H1 (cell line): Measurements from ENCODE around the gene NUDT6. TPM values are rescaled to one million over a fixed set of nuclear protein-coding genes. Genes with fewer than 3 reads are reported as not detected.

Experiments used
- CTCF ChIA-PET: fragments of 300-600 bp; sonication (Branson Sonifier 250); formaldehyde crosslinking; loops from one replicate; lab custom pipeline; 2021; ENCODE audit not compliant: partially characterized antibody; lab: Charles Lee
- POLR2A ChIA-PET: fragments of 300-600 bp; sonication (Branson Sonifier 250); formaldehyde crosslinking; loops from one replicate; lab custom pipeline; 2021; ENCODE audit warnings: inconsistent platforms; ENCODE audit not compliant: partially characterized antibody; lab: Charles Lee
- DNase-seq, 2 experiments: peaks; one replicate each; pipeline versions ENCODE4 v3.0.0 to v3.0.0-alpha.2; 2010 to 2022; ENCODE audit warnings: low spot score in 2 of 2, low read depth in 1 of 2, mixed read lengths in 1 of 2
- FAIRE-seq: peaks from 2 replicates; lab custom pipeline; 2011; peaks lifted over from hg19 to GRCh38; lab: Jason Lieb, UNC
- H2AFZ ChIP-seq: 2 replicates; pipeline ENCODE4 v1.8.1; 2012; ENCODE audit warnings: low read length, inconsistent platforms
- H2AK5ac ChIP-seq: 2 replicates; pipeline ENCODE4 v1.6.1; 2013; ENCODE audit warnings: low read depth, low read length
- H2BK120ac ChIP-seq: replicated peaks from 2 replicates; pipeline ENCODE3; 2013; ENCODE audit warnings: low read depth, low read length, inconsistent platforms
- H2BK12ac ChIP-seq: 2 replicates; pipeline ENCODE4 v1.6.1; 2013; ENCODE audit warnings: low read depth, low read length
- H2BK15ac ChIP-seq: 2 replicates; pipeline ENCODE4 v1.6.1; 2013; ENCODE audit warnings: low read length
- H2BK20ac ChIP-seq: 2 replicates; pipeline ENCODE4 v1.6.1; 2013; ENCODE audit warnings: low read length
- H2BK5ac ChIP-seq: 2 replicates; pipeline ENCODE4 v1.6.1; 2013; ENCODE audit warnings: low read depth, low read length
- H3K14ac ChIP-seq: 2 replicates; pipeline ENCODE4 v1.6.1; 2013; ENCODE audit warnings: inconsistent platforms; ENCODE audit not compliant: insufficient read length
- H3K18ac ChIP-seq: 2 replicates; pipeline ENCODE4 v1.6.1; 2013; ENCODE audit warnings: low read length; ENCODE audit errors: extremely low read depth
- H3K23ac ChIP-seq: 2 replicates; pipeline ENCODE4 v1.6.1; 2013; ENCODE audit warnings: inconsistent platforms; ENCODE audit not compliant: insufficient read length
- H3K23me2 ChIP-seq: 2 replicates; pipeline ENCODE4 v1.6.1; 2013; ENCODE audit warnings: low read depth, low read length
- H3K27ac ChIP-seq: 2 replicates; pipeline ENCODE4 v1.6.1; 2011; ENCODE audit warnings: low read depth, low read length, inconsistent platforms
- H3K27me3 ChIP-seq, 4 experiments: replicated peaks in 1 of 4; 1 replicate in 1 of 4; 2 replicates in 3 of 4; pipeline versions ENCODE4 v1.6.1 to v1.8.1; 2011 to 2013; ENCODE audit warnings: low read length in 3 of 4, mild to moderate bottlenecking in 3 of 4, inconsistent platforms in 2 of 4, mixed read lengths in 2 of 4, moderate library complexity in 1 of 4; ENCODE audit not compliant: control insufficient read depth in 3 of 4, insufficient read depth in 3 of 4; ENCODE audit errors: extremely low read depth in 1 of 4
- H3K36me3 ChIP-seq, 4 experiments: 2 replicates each; pipeline versions ENCODE4 v1.6.1 to v1.8.1; 2011 to 2013; ENCODE audit warnings: mild to moderate bottlenecking in 4 of 4, low read length in 3 of 4, moderate library complexity in 2 of 4, control low read depth in 1 of 4, inconsistent platforms in 1 of 4; ENCODE audit not compliant: insufficient read depth in 4 of 4, control insufficient read depth in 2 of 4
- H3K4ac ChIP-seq: replicated peaks from 2 replicates; pipeline ENCODE3; 2013; ENCODE audit warnings: low read length, low read depth, mixed read lengths, inconsistent platforms; ENCODE audit not compliant: insufficient read length
- H3K4me1 ChIP-seq, 4 experiments: replicated peaks in 1 of 4; 1 replicate in 1 of 4; 2 replicates in 3 of 4; pipeline versions ENCODE4 v1.6.1 to v1.8.1; 2011 to 2013; ENCODE audit warnings: low read length in 3 of 4, inconsistent platforms in 2 of 4, mixed read lengths in 1 of 4; ENCODE audit not compliant: insufficient read depth in 4 of 4, control insufficient read depth in 3 of 4
- H3K4me2 ChIP-seq, 2 experiments: 2 replicates each; pipeline versions ENCODE4 v1.6.1 to v1.8.1; 2011 to 2013; ENCODE audit warnings: low read depth in 2 of 2, low read length in 2 of 2, control low read depth in 1 of 2, inconsistent platforms in 1 of 2, mild to moderate bottlenecking in 1 of 2; ENCODE audit not compliant: insufficient read depth in 1 of 2
- H3K4me3 ChIP-seq, 4 experiments: fragments of 200-600, 300-600 bp in 1 of 4; sonication (generic), shearing (Covaris generic), sonication (Bioruptor Twin) in 1 of 4; 2 replicates each; pipeline versions ENCODE4 v1.5.1 to v1.8.1; 2011 to 2016; ENCODE audit warnings: low read length in 4 of 4, low read depth in 3 of 4, control low read depth in 2 of 4, inconsistent platforms in 2 of 4, mild to moderate bottlenecking in 2 of 4, mixed read lengths in 1 of 4, moderate library complexity in 1 of 4; ENCODE audit not compliant: insufficient read depth in 2 of 4; ENCODE audit errors: extremely low read depth in 1 of 4
- H3K56ac ChIP-seq: replicated peaks from 2 replicates; pipeline ENCODE3; 2013; ENCODE audit warnings: low read depth, mild to moderate bottlenecking, mixed read lengths, low read length, inconsistent platforms; ENCODE audit not compliant: insufficient read length
- H3K79me1 ChIP-seq: 2 replicates; pipeline ENCODE4 v1.6.1; 2013; ENCODE audit warnings: low read depth, low read length, control low read depth
- H3K79me2 ChIP-seq, 2 experiments: 2 replicates each; pipeline versions ENCODE4 v1.6.1 to v1.8.1; 2012 to 2013; ENCODE audit warnings: low read length in 2 of 2, mild to moderate bottlenecking in 2 of 2, inconsistent platforms in 1 of 2; ENCODE audit not compliant: insufficient read depth in 2 of 2, control insufficient read depth in 1 of 2
- H3K9ac ChIP-seq, 4 experiments: replicated peaks in 1 of 4; 1 replicate in 1 of 4; 2 replicates in 3 of 4; pipeline versions ENCODE4 v1.6.1 to v1.8.1; 2011 to 2013; ENCODE audit warnings: low read depth in 3 of 4, low read length in 3 of 4, control low read depth in 2 of 4, mild to moderate bottlenecking in 2 of 4, moderate library complexity in 2 of 4, inconsistent platforms in 1 of 4; ENCODE audit errors: extremely low read depth in 1 of 4
- H3K9me3 ChIP-seq, 2 experiments: 2 replicates each; pipeline versions ENCODE4 v1.6.1 to v1.8.1; 2012 to 2013; ENCODE audit warnings: mild to moderate bottlenecking in 2 of 2, moderate library complexity in 2 of 2, control low read depth in 1 of 2, inconsistent platforms in 1 of 2, low read depth in 1 of 2, low read length in 1 of 2, mixed read lengths in 1 of 2; ENCODE audit not compliant: insufficient read depth in 2 of 2
- H4K20me1 ChIP-seq, 2 experiments: replicated peaks in 1 of 2; 2 replicates each; pipeline versions ENCODE3 to v1.8.1; 2011 to 2013; ENCODE audit warnings: inconsistent platforms in 2 of 2, low read length in 2 of 2, mild to moderate bottlenecking in 1 of 2; ENCODE audit not compliant: insufficient read depth in 2 of 2, control insufficient read depth in 1 of 2
- H4K5ac ChIP-seq: 2 replicates; pipeline ENCODE4 v1.6.1; 2013; ENCODE audit warnings: low read length, low read depth, mixed read lengths, inconsistent platforms; ENCODE audit not compliant: insufficient read length
- H4K8ac ChIP-seq: 2 replicates; pipeline ENCODE4 v1.8.0; 2013; ENCODE audit warnings: mild to moderate bottlenecking, moderate library complexity, low read length, inconsistent platforms; ENCODE audit not compliant: insufficient read depth; ENCODE audit errors: extremely low read depth
- H4K91ac ChIP-seq: replicated peaks from 2 replicates; pipeline ENCODE3; 2013; ENCODE audit warnings: low read length, mixed read lengths, inconsistent platforms; ENCODE audit not compliant: insufficient read length
- ASH2L ChIP-seq: fragments of 200-600, 300-600 bp; sonication (generic); IDR thresholded peaks from one replicate; pipeline ENCODE4 v1.7.1; 2017; ENCODE audit warnings: low read length
- CTBP2 ChIP-seq: IDR thresholded peaks from 2 replicates; pipeline ENCODE4 v1.7.0; 2011; ENCODE audit warnings: borderline replicate concordance, mild to moderate bottlenecking, moderate library complexity, mixed read lengths, low read length; ENCODE audit not compliant: insufficient read depth, insufficient read length
- EGR1 ChIP-seq: IDR thresholded peaks from 2 replicates; pipeline ENCODE4 v1.6.1; 2011; ENCODE audit warnings: low read depth, low read length, borderline replicate concordance
- HDAC2 ChIP-seq, 2 experiments: fragments of 300-600 bp in 1 of 2; sonication (generic) in 1 of 2; IDR thresholded peaks; 2 replicates each; pipeline ENCODE4 v1.6.1; 2011 to 2012; ENCODE audit warnings: low read depth in 2 of 2, low read length in 2 of 2, mild to moderate bottlenecking in 2 of 2, moderate library complexity in 2 of 2, borderline replicate concordance in 1 of 2, inconsistent platforms in 1 of 2
- TEAD4 ChIP-seq: IDR thresholded peaks from 2 replicates; pipeline ENCODE4 v1.6.1; 2012; ENCODE audit warnings: low read depth, low read length, inconsistent platforms, mixed read lengths
- WGBS, 2 experiments: shearing (Covaris generic) in 1 of 2; methylation state at CpG; one replicate each; pipeline versions ENCODE4 v1.1.6 to v1.1.7; 2013 to 2015; ENCODE audit warnings: low lambda C conversion rate in 2 of 2, mixed read lengths in 2 of 2, inconsistent platforms in 1 of 2, low coverage in 1 of 2, missing lambda C conversion rate in 1 of 2; ENCODE audit not compliant: insufficient replicate concordance in 2 of 2, insufficient coverage in 1 of 2, insufficient read length in 1 of 2; ENCODE audit errors: extremely low coverage in 1 of 2, missing lambda C conversion rate in 1 of 2; 5-methylcytosine and 5-hydroxymethylcytosine counted together
- polyA plus RNA-seq, 7 experiments: library from polyadenylated mRNA; depleted of rRNA in 3 of 7; stranded (reverse) in 5 of 7; unstranded in 2 of 7; fragments of >200 nt in 5 of 7; fragments of 200-250 nt in 2 of 7; gene quantifications; 1 replicate in 5 of 7; 2 replicates in 1 of 7; 4 replicates in 1 of 7; pipeline versions ENCODE4 v1.2.1 to v1.2.3, GENCODE V29; 2011 to 2013; ENCODE audit warnings: missing spikeins in 2 of 7, mixed read lengths in 2 of 7
- total RNA-seq: library from RNA; stranded (reverse); fragmentation: NEBNext Ultra II Directional; extraction: Animal tissue kit (Norgen Biotek cat#: 25700); gene quantifications from 2 replicates; pipeline ENCODE4 v1.2.1, GENCODE V29; 2021

The NUDT6 gene
- total and polyA plus RNA-seq, 2 of the 8 experiments (the other 6 are each of a cell fraction or from before 2014, with no cell fraction given): 5.0 to 12.4 TPM

DNA sequence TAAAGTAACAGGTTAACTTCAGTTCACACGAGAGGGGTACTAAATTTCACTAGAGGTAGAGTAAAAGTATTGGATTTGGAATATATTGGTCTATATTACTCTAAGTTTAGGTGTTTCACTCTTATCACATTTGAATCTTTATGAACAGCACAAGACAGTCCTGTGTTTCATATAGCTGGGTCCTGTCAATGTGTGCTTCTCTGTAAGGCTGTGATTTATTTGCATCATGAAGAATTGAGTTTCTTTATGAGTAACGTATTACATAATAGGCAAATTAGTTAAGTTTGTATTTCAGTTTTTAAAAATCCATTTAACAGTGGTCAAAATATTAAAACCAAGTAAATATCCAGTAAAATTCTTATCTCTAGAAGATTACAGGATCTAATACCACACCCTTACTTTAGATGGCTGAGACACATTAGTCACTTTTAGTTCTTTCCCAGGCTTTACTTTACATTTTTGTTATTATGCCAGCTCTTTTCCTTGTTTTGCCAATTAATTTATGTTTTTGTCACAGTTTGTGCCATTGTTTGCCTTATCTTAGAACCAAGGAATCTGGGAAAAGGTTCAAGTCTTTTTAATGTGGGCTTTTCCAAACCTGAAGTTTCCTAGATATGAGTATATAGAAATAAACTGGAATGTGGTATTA lies 32.1 kb downstream of the NUDT6 start:
- H4K91ac ChIP-seq: no peak overlapping the region
- H4K5ac ChIP-seq: no peak overlapping the region
- peaks cover 0 to 2% (median 0%) of the 10 kb centered on the region in 4 experiments; a peak in 1 of 7 replicates for H3K27me3 ChIP-seq
- no peak overlapping the region for H2BK20ac ChIP-seq
- no peak overlapping the region for H3K56ac ChIP-seq
- ChIA-PET CTCF (no interaction called here), POLR2A (interaction anchor here (0.8 kb wide), 1 partner anchor 9 kb away, joined by 3 read pairs; no protein-coding TSS in a partner anchor)
- H3K14ac ChIP-seq: no peak overlapping the region
- FAIRE-seq: no peak
- H3K4me2 ChIP-seq: no peak overlapping the region
- H4K20me1 ChIP-seq: peaks cover 6 to 8% of the 10 kb centered on the region in 2 experiments
- no peak overlapping the region for H3K27ac ChIP-seq
- no peak for DNase-seq
- H4K8ac ChIP-seq: no peak overlapping the region
- no peak overlapping the region for H2BK120ac ChIP-seq
- peaks cover 0 to 63% of the 10 kb centered on the region in 2 experiments; a peak in 2 of 4 replicates for H3K79me2 ChIP-seq
- H3K23ac ChIP-seq: no peak overlapping the region
- WGBS, 2 experiments: 91% methylated on average over 2 of the region's 2 CpGs; no CpG with 5 or more reads in 1 of the 2 experiments
- no peak overlapping the region for H3K4ac ChIP-seq
- H3K23me2 ChIP-seq: no peaks in the 10 kb centered on the region
- H3K36me3 ChIP-seq: peaks cover 0 to 94% (median 30%) of the 10 kb centered on the region in 4 experiments; a peak in 6 of 8 replicates
- H3K4me3 ChIP-seq: no peak overlapping the region
- H3K4me1 ChIP-seq: no peaks in the 10 kb centered on the region
- no peak overlapping the region for H2BK5ac ChIP-seq
- H3K18ac ChIP-seq: no peak overlapping the region
- peaks cover 2% of the 10 kb centered on the region; the same call in 1 of the 2 replicates for H3K79me1 ChIP-seq
- H2AK5ac ChIP-seq: no peak overlapping the region
- H3K9ac ChIP-seq: no peak overlapping the region
- H2BK12ac ChIP-seq: no peak overlapping the region
- no peak overlapping the region for H2BK15ac ChIP-seq
- H3K9me3 ChIP-seq: no peaks in the 10 kb centered on the region
- TF ChIP-seq HDAC2 (IDR thresholded peaks at IDR 0.05; ENCODE audit: borderline replicate concordance in 1 of 2, low read depth in 2 of 2, low read length in 2 of 2): no peak
- TF ChIP-seq EGR1: no peak
- TF ChIP-seq ASH2L: no peak
- TF ChIP-seq CTBP2: no peak
- TF ChIP-seq TEAD4: no peak
- H2AFZ ChIP-seq: no peak overlapping the region
